HCT116 (cell line): ENCODE results near the gene ATP8A2. TPM values are rescaled to one million over a fixed set of nuclear protein-coding genes. Genes with fewer than 3 reads are reported as not detected.

Experiments used
- ATAC-seq: fragments of 200-7000 bp; cut with Tn5 transposase; 2 replicates; pipeline ENCODE4 v1.9.1; 2020; ENCODE audit warnings: mild to moderate bottlenecking, moderate library complexity
- BruUV-seq: library from RNA; stranded (reverse); fragments of 400-500 nt; replicated peaks from 2 replicates; lab custom pipeline; 2021; lab: Mats Ljungman, UMichigan
- CTCF ChIA-PET: fragments of 300-600 bp; sonication (Branson Sonifier 250); formaldehyde crosslinking; loops from one replicate; lab custom pipeline; 2021; ENCODE audit warnings: antibody characterized with exemption; lab: Charles Lee
- POLR2A ChIA-PET: fragments of 300-600, 350-600 bp; sonication (Branson Sonifier 250); formaldehyde crosslinking; loops from one replicate; lab custom pipeline; 2021; ENCODE audit warnings: antibody characterized with exemption; lab: Charles Lee
- RAD21 ChIA-PET, 2 experiments: fragments of 300-600 bp; sonication (Branson Sonifier 250); formaldehyde crosslinking; loops; one replicate each; lab custom pipeline; 2023; ENCODE audit warnings: low total read pairs in 2 of 2; ENCODE audit not compliant: uncharacterized antibody in 2 of 2, unreplicated experiment in 2 of 2, low non-redundant PET in 1 of 2; lab: Charles Lee
- DNase-seq: peaks from one replicate; pipeline ENCODE4 v3.0.0-alpha.2; 2010; ENCODE audit warnings: low read depth, low spot score
- H2AFZ ChIP-seq: fragments of 200-600 bp; shearing (Covaris generic), sonication (generic); 2 replicates; pipeline ENCODE4 v1.6.1; 2017; ENCODE audit warnings: low read depth, mixed run types, mixed read lengths, antibody characterized with exemption, low read length; ENCODE audit not compliant: poor library complexity, severe bottlenecking
- H3K27ac ChIP-seq: 2 replicates; pipeline ENCODE4 v1.5.1; 2012; ENCODE audit warnings: low read depth, low read length
- H3K27me3 ChIP-seq: fragments of 200-600 bp; sonication (generic); 2 replicates; pipeline ENCODE4 v1.6.1; 2016; ENCODE audit warnings: mixed run types, low read length, mixed read lengths; ENCODE audit not compliant: insufficient read depth
- H3K36me3 ChIP-seq, 2 experiments: fragments of 200-500 bp in 1 of 2; fragments of 200-600 bp in 1 of 2; sonication (Bioruptor generic) in 1 of 2; sonication (generic) in 1 of 2; 2 replicates each; pipeline versions ENCODE4 v1.5.1 to v1.6.1; 2014 to 2016; ENCODE audit warnings: low read length in 2 of 2, inconsistent platforms in 1 of 2, mixed read lengths in 1 of 2, mixed run types in 1 of 2; ENCODE audit not compliant: insufficient read depth in 2 of 2, control insufficient read depth in 1 of 2
- H3K4me1 ChIP-seq, 2 experiments: fragments of 200-600 bp in 1 of 2; sonication (generic) in 1 of 2; 2 replicates each; pipeline versions ENCODE4 v1.5.1 to v1.6.1; 2012 to 2017; ENCODE audit warnings: low read length in 2 of 2, inconsistent platforms in 1 of 2, mild to moderate bottlenecking in 1 of 2, mixed read lengths in 1 of 2, mixed run types in 1 of 2, moderate library complexity in 1 of 2; ENCODE audit not compliant: insufficient read depth in 2 of 2, control insufficient read depth in 1 of 2
- H3K4me2 ChIP-seq: fragments of 200-600 bp; sonication (generic); 2 replicates; pipeline ENCODE4 v1.6.1; 2017; ENCODE audit warnings: mixed run types, low read length, mixed read lengths
- H3K4me3 ChIP-seq, 2 experiments: fragments of 200-600 bp in 1 of 2; sonication (generic) in 1 of 2; replicated peaks in 1 of 2; 2 replicates each; pipeline ENCODE4 v1.5.1; 2011 to 2016; ENCODE audit warnings: low read length in 2 of 2, control low read depth in 1 of 2, low read depth in 1 of 2, mild to moderate bottlenecking in 1 of 2, mixed read lengths in 1 of 2, mixed run types in 1 of 2
- H3K79me2 ChIP-seq: fragments of 200-600 bp; sonication (generic); 2 replicates; pipeline ENCODE4 v1.6.1; 2017; ENCODE audit warnings: mild to moderate bottlenecking, mixed run types, low read length, moderate library complexity, mixed read lengths; ENCODE audit not compliant: insufficient read depth
- H3K9ac ChIP-seq: fragments of 200-600 bp; sonication (generic); 2 replicates; pipeline ENCODE4 v1.6.1; 2016; ENCODE audit warnings: low read length, mixed read lengths
- H3K9me2 ChIP-seq: fragments of 200-600 bp; sonication (generic), shearing (Covaris generic); 2 replicates; pipeline ENCODE4 v1.6.1; 2017; ENCODE audit warnings: mixed run types, mild to moderate bottlenecking, moderate library complexity; ENCODE audit not compliant: insufficient read depth
- H3K9me3 ChIP-seq, 2 experiments: fragments of 200-500 bp in 1 of 2; fragments of 200-600 bp in 1 of 2; sonication (Bioruptor generic) in 1 of 2; sonication (generic) in 1 of 2; 2 replicates each; pipeline ENCODE4 v1.6.1; 2014 to 2017; ENCODE audit warnings: low read length in 2 of 2, mixed read lengths in 2 of 2, inconsistent platforms in 1 of 2, low read depth in 1 of 2, mild to moderate bottlenecking in 1 of 2, mixed run types in 1 of 2, moderate library complexity in 1 of 2; ENCODE audit not compliant: control insufficient read depth in 1 of 2, insufficient read depth in 1 of 2
- H4K20me1 ChIP-seq: fragments of 200-600 bp; sonication (generic), shearing (Covaris generic); 2 replicates; pipeline ENCODE4 v1.6.1; 2017; ENCODE audit warnings: mixed run types, mild to moderate bottlenecking, moderate library complexity; ENCODE audit not compliant: insufficient read depth
- ATF3 ChIP-seq: IDR thresholded peaks from 2 replicates; pipeline ENCODE4 v1.6.1; 2012
- CBX3 ChIP-seq: IDR thresholded peaks from 2 replicates; pipeline ENCODE4 v1.6.1; 2012; ENCODE audit warnings: low read depth
- EGR1 ChIP-seq: IDR thresholded peaks from 2 replicates; pipeline ENCODE4 v1.6.1; 2012; ENCODE audit warnings: low read depth
- EZH2phosphoT487 ChIP-seq: fragments of 200-600 bp; IDR thresholded peaks from 2 replicates; pipeline ENCODE4 v1.6.1; 2018; ENCODE audit warnings: antibody characterized with exemption, borderline replicate concordance
- JUND ChIP-seq: IDR thresholded peaks from 2 replicates; pipeline ENCODE4 v1.6.1; 2012
- POLR2A ChIP-seq: IDR thresholded peaks from 2 replicates; pipeline ENCODE4 v1.7.0; 2011; ENCODE audit warnings: borderline replicate concordance; ENCODE audit not compliant: insufficient read depth, insufficient read length; ENCODE audit errors: extremely low read depth
- POLR2AphosphoS5 ChIP-seq: IDR thresholded peaks from 2 replicates; pipeline ENCODE4 v1.6.1; 2011; ENCODE audit warnings: mild to moderate bottlenecking, low read depth, low read length, moderate library complexity
- RAD21 ChIP-seq: IDR thresholded peaks from 2 replicates; pipeline ENCODE4 v1.6.1; 2012; ENCODE audit warnings: low read depth, mild to moderate bottlenecking
- SIN3A ChIP-seq: IDR thresholded peaks from 2 replicates; pipeline ENCODE4 v1.6.1; 2012; ENCODE audit warnings: low read depth
- SRF ChIP-seq: IDR thresholded peaks from 2 replicates; pipeline ENCODE4 v1.6.1; 2012; ENCODE audit warnings: low read depth
- TCF7L2 ChIP-seq: IDR thresholded peaks from 2 replicates; pipeline ENCODE4 v1.7.0; 2011; ENCODE audit warnings: borderline replicate concordance, inconsistent platforms; ENCODE audit not compliant: insufficient read depth, insufficient read length; ENCODE audit errors: extremely low read depth
- ZBTB33 ChIP-seq: IDR thresholded peaks from 2 replicates; pipeline ENCODE4 v1.6.1; 2011; ENCODE audit warnings: mild to moderate bottlenecking, low read length, moderate library complexity; ENCODE audit not compliant: insufficient replicate concordance; ENCODE audit errors: extremely low read depth
- intact Hi-C: fragments of 100-400 bp; cut with micrococcal nuclease; formaldehyde crosslinking; loops from 2 replicates; pipeline ENCODE4 v1.10.0; 2022
- total RNA-seq: library from RNA; stranded (reverse); gene quantifications from one replicate; pipeline ENCODE4 v1.2.1, GENCODE V29; 2021; ENCODE audit not compliant: unreplicated experiment

Gene ATP8A2
- total RNA-seq, 1 experiment from 2014 or later = not detected

GRCh38 chr13:25928941-25929505, 557.2 kb downstream of the ATP8A2 start:
- H2AFZ ChIP-seq = no peak overlapping the region
- H3K4me2 ChIP-seq = no peak overlapping the region
- H3K9me3 ChIP-seq = no peaks in the 10 kb centered on the region
- no peaks in the 10 kb centered on the region for H4K20me1 ChIP-seq
- intact Hi-C loops = no loop called here
- peaks cover 34% of the 10 kb centered on the region for H3K27me3 ChIP-seq
- H3K9me2 ChIP-seq = no peaks in the 10 kb centered on the region
- TF ChIP-seq JUND (no peak), ZBTB33 (no peak), CBX3 (no peak), SRF (no peak), EZH2phosphoT487 (no peak), TCF7L2 (no peak), EGR1 (no peak), SIN3A (no peak), POLR2AphosphoS5 (no peak)
- no TSS peak for BruUV-seq
- ChIA-PET POLR2A (no interaction called here), RAD21 (no interaction called here), CTCF (no interaction called here)
- H3K27ac ChIP-seq = no peak overlapping the region
- no peaks in the 10 kb centered on the region for H3K79me2 ChIP-seq
- H3K4me1 ChIP-seq = no peaks in the 10 kb centered on the region
- DNase-seq (no peak), ATAC-seq (no peak)
- H3K9ac ChIP-seq = no peak overlapping the region
- H3K4me3 ChIP-seq = no peak overlapping the region
- no peaks in the 10 kb centered on the region for H3K36me3 ChIP-seq

GRCh38 chr13:25929816-25930215, 558.0 kb downstream of the ATP8A2 start:
- ChIA-PET RAD21 (no interaction called here), CTCF (no interaction called here), POLR2A (no interaction called here)
- no peak for DNase-seq
- Histone ChIP-seq H3K4me3 (no peak overlapping the region), H3K9me2 (no peaks in the 10 kb centered on the region), H3K4me1 (no peaks in the 10 kb centered on the region), H3K27ac (no peak overlapping the region), H3K4me2 (no peak overlapping the region), H3K36me3 (no peaks in the 10 kb centered on the region), H2AFZ (no peak overlapping the region), H3K9me3 (no peaks in the 10 kb centered on the region), H3K79me2 (no peaks in the 10 kb centered on the region), H4K20me1 (no peaks in the 10 kb centered on the region), H3K27me3 (peaks cover 39% of the 10 kb centered on the region), H3K9ac (no peak overlapping the region)
- TF ChIP-seq RAD21 = no peak
- no peak for TF ChIP-seq SIN3A
- TF ChIP-seq SRF = no peak
- TF ChIP-seq POLR2A = no peak
- TF ChIP-seq ATF3 = no peak
- no peak for TF ChIP-seq CBX3
- no TSS peak for BruUV-seq
- intact Hi-C loops = no loop called here
- ATAC-seq = no peak
